ENCODE results near the gene PIGX.

DNA sequence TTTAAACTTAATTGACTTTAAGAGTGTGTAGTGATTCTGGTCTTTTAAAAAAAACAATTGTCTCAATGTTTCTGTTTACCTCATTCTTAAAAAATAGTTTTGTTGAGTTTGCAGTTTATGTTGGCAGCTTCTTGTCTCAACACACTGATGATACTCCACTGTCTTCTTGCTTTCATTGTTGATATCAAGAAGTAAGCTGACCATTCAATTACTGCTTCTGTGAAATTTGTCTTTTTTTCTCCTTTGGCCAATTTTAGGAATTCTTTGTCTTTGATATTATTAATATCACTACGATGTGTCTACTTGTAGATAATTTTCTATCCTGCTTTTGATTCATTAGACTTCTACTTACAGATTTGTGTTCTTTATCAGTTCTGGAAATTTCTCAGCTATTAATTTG lies 58.9 kb downstream of the PIGX start:
- TF ChIP-seq CTCF (IDR thresholded peaks at IDR 0.05; ENCODE audit: poor library complexity, severe bottlenecking) (no peak), RAD21 (conservative IDR thresholded peaks at IDR 0.05) (no peak), POLR2AphosphoS5 (IDR thresholded peaks at IDR 0.05) (no peak), SMC3 (conservative IDR thresholded peaks at IDR 0.05; ENCODE audit: poor library complexity) (no peak)

Measured in neural cell (in vitro differentiated cells).